ENCODE measurements around the gene POM121L2. TPM values are rescaled to one million over a fixed set of nuclear protein-coding genes. Genes with fewer than 3 reads are reported as not detected.

POM121L2 gene
- total and polyA plus RNA-seq, 9 of the 15 experiments (the other 6 are each of a cell fraction or from before 2014, with no cell fraction given), result 0.23 to 0.45 TPM; not detected in 7

DNA sequence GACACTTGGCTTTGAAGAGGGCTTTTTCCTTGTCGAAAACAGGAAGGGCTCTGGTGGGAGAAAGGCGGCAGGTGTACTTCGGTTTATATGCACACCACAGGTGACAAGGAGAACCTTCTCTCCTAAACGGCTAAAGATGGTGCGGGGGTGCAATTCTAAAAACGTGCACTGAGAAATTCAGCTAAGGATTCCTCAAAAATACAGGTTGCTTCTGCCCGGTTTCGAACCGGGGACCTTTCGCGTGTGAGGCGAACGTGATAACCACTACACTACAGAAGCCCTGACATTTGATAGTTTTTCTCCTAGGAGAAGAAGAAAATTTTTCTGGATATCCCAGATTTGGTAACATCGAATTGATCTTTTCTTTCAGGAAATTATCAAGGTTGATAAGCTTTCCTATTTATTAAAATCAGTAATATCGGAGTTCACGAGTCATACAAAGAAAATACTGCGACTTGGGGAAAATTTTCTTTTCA lies 32.0 kb downstream of the POM121L2 start (continued):
- TF ChIP-seq ZNF395 (CRISPR knock-in tag; IDR thresholded peaks at IDR 0.05) (no peak), TRIM28 (IDR thresholded peaks at IDR 0.05) (no peak), ZNF586 (CRISPR knock-in tag; conservative IDR thresholded peaks at IDR 0.05) (no peak), CREM (IDR thresholded peaks at IDR 0.05; ENCODE audit: low read depth) (peak; percentile 40; the same call in 1 of the 2 replicates), ZNF263 (CRISPR knock-in tag; IDR thresholded peaks at IDR 0.05; ENCODE audit: borderline replicate concordance) (no peak; the same call in 1 of the 2 replicates), ZNF232 (CRISPR knock-in tag; IDR thresholded peaks at IDR 0.05) (no peak), SIRT6 (IDR thresholded peaks at IDR 0.05; ENCODE audit: low read depth, low read length) (no peak), ZBED1 (IDR thresholded peaks at IDR 0.05) (0 out of 2 replicates have a peak, but pooled peaks have one; percentile 39), RNF2 (IDR thresholded peaks at IDR 0.05) (no peak; the same call in 1 of the 2 replicates), ARID2 (IDR thresholded peaks at IDR 0.05) (no peak), NFXL1 (CRISPR knock-in tag; IDR thresholded peaks at IDR 0.05) (no peak), HCFC1 (IDR thresholded peaks at IDR 0.05; ENCODE audit: low read depth, low read length) (no peak), PHF21A (IDR thresholded peaks at IDR 0.05; ENCODE audit: borderline replicate concordance, low read depth) (0 out of 2 replicates have a peak, but pooled peaks have one; percentile 50), NFYB (IDR thresholded peaks at IDR 0.05; ENCODE audit: extremely low read depth, insufficient read length) (no peak), HNRNPL (IDR thresholded peaks at IDR 0.05; ENCODE audit: low read depth, low read length) (no peak), KAT8 (IDR thresholded peaks at IDR 0.05; ENCODE audit: low read depth) (no peak), ELF4 (CRISPR knock-in tag; IDR thresholded peaks at IDR 0.05) (no peak), NR4A1 (CRISPR knock-in tag; IDR thresholded peaks at IDR 0.05) (no peak), NR4A1 (tag; IDR thresholded peaks at IDR 0.05) (0 out of 2 replicates have a peak, but pooled peaks have one; percentile 33), SRF (CRISPR knock-in tag; IDR thresholded peaks at IDR 0.05) (peak in 1 of 2 experiments; percentile 25; a peak in 1 of 4 replicates), MIER1 (IDR thresholded peaks at IDR 0.05; ENCODE audit: low read depth) (no peak), EGR1 (conservative IDR thresholded peaks at IDR 0.05) (peak; percentile 81), HDAC2 (IDR thresholded peaks at IDR 0.05) (0 out of 2 replicates have a peak, but pooled peaks have one; percentile 15), ELF1 (tag; IDR thresholded peaks at IDR 0.05) (peak; percentile 53; the same call in 1 of the 2 replicates), RBM17 (IDR thresholded peaks at IDR 0.05; ENCODE audit: borderline replicate concordance, low read depth, low read length) (no peak), ZNF175 (CRISPR knock-in tag; IDR thresholded peaks at IDR 0.05; ENCODE audit: low read depth) (peak; percentile 64; the same call in 1 of the 2 replicates), ZNF384 (IDR thresholded peaks at IDR 0.05; ENCODE audit: low read depth, low read length) (peak; percentile 50; the same call in 1 of the 2 replicates)
- TF ChIP-seq, protein P1, sequence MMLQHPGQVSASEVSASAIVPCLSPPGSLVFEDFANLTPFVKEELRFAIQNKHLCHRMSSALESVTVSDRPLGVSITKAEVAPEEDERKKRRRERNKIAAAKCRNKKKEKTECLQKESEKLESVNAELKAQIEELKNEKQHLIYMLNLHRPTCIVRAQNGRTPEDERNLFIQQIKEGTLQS (IDR thresholded peaks at IDR 0.05), result 0 out of 2 replicates have a peak, but pooled peaks have one; percentile 9
- TF ChIP-seq, protein P1 (CRISPR knock-in tag; conservative IDR thresholded peaks at IDR 0.05), result no peak; the same call in 1 of the 2 replicates
- TF ChIP-seq, protein P2, sequence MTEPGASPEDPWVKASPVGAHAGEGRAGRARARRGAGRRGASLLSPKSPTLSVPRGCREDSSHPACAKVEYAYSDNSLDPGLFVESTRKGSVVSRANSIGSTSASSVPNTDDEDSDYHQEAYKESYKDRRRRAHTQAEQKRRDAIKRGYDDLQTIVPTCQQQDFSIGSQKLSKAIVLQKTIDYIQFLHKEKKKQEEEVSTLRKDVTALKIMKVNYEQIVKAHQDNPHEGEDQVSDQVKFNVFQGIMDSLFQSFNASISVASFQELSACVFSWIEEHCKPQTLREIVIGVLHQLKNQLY (CRISPR knock-in tag; conservative IDR thresholded peaks at IDR 0.05), result no peak
